Activated T-helper 9 cell treated with anti-CD3 and anti-CD28 coated beads, Interleukin-2, amount 50 U/mL, for 16 hours (primary cell): ENCODE results near the gene ZER1.

Experiments
- DNase-seq: peaks from one replicate; pipeline ENCODE4 v3.0.0-alpha.2; 2020; ENCODE audit warnings: low read depth

The ZER1 gene

DNA sequence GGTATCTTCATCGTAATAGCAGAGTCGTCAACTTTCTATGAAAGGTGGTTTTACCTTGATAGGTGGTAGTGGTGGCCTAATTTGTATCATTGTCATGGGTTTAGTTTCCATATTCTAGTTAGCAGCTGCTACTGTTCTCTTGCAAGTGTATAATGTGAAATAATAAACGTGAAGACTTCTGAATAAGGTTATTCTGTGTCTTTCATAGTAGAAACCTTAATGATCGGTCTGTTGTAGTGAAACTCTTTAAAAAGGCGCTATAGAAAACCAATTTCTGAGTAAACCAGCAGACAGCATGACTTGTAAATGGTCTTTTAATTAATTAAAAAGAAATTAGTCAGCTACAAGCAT is 81.1 kb downstream of the ZER1 start:
- no peak for DNase-seq

DNA sequence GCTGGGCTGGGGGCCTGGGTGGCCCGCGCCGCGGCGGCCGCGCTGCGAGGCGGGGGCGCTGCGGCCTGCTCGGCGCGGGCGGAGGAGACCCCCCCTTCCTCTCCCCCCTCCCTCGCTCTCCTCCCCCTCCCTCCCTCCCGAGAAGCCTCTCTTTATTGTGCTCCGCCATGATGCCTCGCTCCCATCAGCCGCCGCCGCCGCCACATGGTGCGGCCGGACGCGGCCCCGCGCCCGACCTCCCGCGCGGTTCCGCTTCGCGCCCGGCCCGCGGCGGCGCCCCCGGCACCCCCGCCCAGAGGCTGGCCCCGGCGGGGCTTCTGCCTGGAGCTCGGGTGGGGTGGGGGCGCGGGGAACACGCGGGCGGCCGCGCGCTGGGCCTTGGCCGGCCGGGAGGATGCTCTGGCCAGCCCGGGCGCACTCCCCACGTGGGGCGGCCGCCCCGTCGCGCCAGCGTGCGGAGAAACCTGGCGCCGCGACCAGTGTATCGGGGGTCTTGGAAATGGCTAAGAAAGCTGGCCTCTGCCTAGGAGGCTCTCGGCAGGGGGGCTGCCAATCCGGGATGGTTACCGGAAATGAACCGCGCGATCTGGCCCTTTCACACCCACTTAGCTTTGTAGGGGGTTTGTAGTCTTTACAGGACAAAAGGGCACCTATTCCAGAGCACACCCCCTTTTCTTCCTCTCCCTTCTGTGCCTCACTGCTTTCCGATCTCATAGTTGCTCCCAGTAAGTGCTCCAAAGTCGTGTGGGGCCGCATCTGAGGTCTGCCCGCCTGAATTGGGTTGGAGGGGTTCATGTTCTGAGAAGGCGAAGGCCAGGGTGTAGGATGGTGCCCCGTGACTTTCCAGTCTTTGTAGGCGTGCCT is 81.7 kb downstream of the ZER1 start:
- DNase-seq, result peak; percentile 41

DNA sequence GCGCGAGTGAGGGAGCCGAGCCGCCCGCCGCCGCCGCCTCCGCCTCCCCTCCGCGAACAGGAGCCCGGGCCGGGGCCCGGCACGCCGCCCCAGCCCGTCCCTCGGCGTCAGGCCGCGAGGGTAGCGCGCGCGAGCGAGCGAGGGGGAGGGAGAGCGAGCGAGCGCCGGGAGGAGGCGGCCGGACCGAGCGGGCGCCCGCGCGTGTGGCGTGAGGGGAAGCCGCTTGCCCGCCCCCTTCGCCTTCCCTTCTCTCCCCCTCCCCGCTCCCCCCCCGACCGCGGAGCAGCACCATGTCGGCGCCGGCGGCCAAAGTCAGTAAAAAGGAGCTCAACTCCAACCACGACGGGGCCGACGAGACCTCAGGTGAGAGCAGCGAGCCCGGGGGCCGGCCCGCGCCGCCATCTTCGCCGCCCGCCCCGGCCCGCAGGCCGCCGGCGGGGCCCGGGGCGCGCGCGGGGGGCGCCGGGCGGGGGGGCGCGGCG is 82.4 kb downstream of the ZER1 start:
- no peak for DNase-seq

DNA sequence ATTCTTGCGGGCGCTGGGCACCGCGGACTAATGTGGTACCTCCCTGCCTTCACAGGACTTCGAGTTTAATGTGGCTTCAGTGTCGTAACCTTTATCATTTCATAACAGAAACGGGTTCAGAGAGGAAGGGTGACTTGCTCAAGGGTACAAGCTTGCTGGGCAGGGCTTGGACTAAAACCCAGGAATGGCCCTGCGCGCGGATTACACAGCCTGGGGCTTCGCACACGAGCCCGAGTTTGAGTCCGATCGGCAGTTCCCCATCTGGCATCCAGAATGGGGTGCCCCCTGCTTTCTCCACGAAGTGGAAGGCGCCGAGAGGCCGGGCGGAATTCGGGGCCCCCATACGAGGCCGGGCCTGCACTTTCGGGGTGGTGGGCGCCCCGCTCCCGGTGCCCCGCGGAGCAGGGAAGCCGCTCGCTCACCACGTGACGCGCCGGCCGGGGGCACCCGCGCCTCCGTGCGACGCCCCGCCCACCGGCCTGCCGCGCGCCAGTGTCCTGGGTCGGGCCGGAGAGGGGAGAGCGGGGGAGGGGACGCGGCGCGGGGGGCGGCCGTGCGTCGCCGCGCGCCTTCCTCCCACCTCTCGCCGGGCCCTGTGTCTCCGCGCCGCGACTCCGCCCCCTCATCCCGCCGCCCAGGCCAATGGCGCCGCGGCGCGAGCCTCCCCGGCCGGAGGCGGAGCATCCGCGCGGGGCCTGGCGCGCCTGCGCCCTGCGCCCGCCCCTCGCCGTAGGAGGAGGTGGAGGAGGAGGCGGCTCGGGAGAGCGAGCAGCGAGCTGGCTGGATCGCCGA is 83.0 kb downstream of the ZER1 start, which contains the start of gene SET:
TSS of gene SET (plus strand) at position 722 of the 792 bp plus-strand sequence. CDS start 361 bp downstream, outside the sequence.
- DNase-seq, result peak; percentile 90

DNA sequence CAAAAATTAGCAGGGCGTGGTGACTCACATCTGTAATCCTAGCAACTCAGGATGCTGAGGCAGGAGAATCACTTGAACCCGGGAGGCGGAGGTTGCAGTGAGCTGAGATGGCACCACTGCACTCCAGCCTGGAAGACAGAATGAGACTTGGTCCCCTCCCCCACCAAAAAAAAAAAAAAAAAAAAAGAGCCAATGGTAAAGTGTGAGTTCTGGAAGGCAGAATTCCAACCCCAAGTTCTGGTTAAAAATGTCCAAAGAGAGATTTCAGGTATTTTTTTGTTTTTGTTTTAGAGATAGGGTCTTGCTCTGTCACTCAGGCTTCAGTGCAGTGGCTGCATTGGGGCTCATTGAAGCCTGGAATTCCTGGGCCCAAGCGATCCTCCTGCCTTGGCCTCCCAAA is 84.3 kb downstream of the ZER1 start:
- no peak for DNase-seq

DNA sequence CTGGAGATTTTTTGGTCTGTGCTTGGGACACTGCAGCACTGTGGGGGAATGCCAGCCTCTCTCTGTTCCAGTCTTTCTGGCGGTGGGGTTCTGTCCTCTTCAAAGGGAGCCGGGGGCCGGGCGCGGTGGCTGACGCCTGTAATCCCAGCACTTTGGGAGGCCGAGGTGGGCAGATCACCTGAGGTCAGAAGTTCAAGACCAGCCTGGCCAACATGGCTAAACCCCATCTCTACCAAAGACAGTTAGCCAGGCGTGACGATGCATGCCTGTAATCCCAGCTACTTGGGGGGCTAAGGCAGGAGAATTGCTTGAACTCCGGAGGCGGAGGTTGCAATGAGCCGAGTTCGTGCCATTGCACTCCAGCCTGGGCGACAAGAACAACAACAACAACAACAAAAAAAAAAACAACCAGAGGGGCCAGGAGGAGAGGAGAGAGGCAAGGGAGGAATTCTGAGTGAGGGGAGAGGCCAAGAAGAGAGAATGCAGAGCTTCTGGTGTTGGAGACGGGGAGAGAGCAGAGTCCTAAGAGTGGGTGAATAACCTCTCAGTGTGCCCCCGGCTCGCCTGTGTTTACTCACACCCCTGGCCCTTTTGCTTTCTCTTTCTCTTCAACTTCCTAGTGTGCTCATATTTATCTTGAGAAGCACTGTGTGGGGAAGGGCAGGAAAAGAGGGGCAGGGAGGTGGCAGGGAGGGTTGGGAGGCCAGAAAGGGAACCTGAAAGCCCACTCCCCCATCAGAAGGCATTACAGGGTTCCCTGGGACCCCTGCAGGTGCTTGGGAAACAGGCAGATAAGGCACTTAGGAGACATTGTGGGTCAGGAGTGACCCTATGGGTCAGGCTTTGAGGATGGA is 85.9 kb downstream of the ZER1 start:
- peak; percentile 18 for DNase-seq

DNA sequence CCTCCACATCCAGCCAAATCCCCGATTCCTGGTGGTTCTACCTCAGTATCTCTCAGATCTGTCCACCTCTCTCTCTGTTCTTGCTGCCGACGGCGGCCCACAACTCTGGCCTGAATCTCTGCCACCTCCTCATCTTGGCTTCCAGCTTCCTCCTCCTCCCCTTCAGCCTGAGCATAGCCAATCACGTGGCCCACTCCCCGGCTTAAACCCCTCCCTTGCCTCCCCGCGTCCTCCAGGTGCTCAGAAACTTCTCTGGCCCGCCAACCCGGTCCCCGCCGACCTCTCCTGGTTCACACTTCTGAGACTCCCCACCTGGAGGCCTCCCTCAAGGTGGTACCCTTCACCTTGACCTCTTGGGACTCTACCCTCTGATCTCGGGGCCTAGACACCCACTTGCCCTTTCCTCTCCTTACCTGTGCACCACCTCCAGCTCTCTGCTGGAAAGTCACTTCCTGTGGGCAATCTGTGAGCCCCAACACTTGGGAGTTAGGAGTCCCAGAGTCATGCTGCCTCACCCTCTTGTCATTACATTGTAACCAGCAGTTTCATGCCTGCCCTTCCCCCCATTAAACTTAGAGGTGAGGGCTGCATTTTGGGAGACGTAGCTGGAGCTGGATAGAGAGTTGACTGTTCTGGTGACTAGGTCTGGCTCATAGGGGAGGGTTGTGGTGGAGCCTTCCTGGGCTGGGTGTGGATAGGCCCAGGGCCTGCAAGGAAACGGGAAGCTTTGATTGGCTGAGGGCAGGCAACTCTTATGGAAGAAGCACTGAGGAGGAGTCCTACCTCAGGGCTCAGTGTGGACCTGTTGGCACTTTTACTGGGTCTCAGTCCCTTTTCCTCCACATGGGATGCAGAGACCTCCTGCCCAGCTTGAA is 87.2 kb downstream of the ZER1 start:
- peak; percentile 60 for DNase-seq

DNA sequence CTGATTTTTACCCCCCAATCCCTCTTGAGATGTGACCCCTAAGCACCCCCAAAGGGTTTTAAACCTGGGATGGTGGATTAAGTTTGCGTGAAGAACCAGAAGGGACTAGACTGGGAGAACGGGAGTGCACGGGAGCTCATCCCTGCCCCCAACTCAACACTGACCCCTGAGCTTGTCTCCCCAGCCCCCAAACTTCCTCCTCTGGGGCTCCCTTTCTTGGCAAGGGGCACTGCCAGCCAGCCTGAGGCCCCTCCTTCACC is 87.7 kb downstream of the ZER1 start:
- DNase-seq, result no peak

DNA sequence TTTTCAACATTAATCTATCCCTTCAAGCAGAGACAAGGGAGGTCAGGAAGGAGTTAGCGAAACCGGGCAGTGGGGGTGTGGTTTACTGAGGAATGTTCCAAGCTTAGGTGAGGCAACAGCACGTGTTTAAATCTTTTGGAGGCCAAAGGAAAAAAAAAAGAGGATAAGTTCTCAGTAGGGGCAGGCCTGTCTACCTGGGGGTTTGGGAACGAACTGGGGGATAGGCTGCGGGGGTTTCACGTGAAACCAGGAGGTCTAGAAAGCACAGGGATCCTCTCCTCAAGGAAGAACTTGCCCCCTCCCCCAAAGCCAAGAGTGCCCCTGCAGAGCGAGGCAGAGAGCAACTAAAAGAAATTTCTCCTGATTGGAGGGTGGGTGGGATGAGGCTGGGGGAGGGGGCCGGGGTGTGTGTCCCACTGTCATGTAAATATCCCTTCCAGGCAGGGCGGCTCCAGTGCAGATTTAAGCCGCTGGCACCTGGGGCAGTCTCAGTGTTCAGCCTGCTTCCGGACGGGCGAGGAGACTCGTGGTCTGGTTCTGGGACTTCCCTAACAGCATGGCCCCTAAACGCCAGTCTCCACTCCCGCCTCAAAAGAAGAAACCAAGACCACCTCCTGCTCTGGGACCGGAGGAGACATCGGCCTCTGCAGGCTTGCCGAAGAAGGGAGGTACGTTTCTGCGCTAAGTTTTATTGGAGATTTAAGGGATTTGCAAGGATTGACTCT is 88.2 kb downstream of the ZER1 start:
- DNase-seq, result no peak
